ENCODE results near the gene CYP2D6. TPM values are rescaled to one million over a fixed set of nuclear protein-coding genes. Genes with fewer than 3 reads are reported as not detected.

The CYP2D6 gene
- total and polyA plus RNA-seq, 4 donors, result 23.8 to 486 (median 205) TPM

- peaks cover 4 to 24% (median 13%) of the 10 kb centered on the region in 4 donors for H3K4me1 ChIP-seq (ENCODE audit: control insufficient read depth in 4 of 4, insufficient read depth in 4 of 4, low read length in 3 of 4)
- no peak overlapping the region for H3K4me3 ChIP-seq (ENCODE audit: low read depth in 1 of 3, low read length in 3 of 3)
- H3K36me3 ChIP-seq (ENCODE audit: control insufficient read depth in 4 of 4, insufficient read depth in 3 of 4, low read depth in 1 of 4, low read length in 3 of 4), result peaks cover 2 to 30% (median 26%) of the 10 kb centered on the region in 4 donors
- H3K9ac ChIP-seq (ENCODE audit: low read depth in 1 of 2, low read length in 2 of 2), result no peak overlapping the region
- H3K9me3 ChIP-seq (ENCODE audit: control insufficient read depth in 4 of 4, low read length in 3 of 4), result no peaks in the 10 kb centered on the region
- no peak for DNase-seq (ENCODE audit: low spot score)
- 95% methylated on average over 4 of the region's 4 CpGs for WGBS
- H3K27me3 ChIP-seq (ENCODE audit: control insufficient read depth in 4 of 4, insufficient read depth in 4 of 4, low read length in 3 of 4), result no peaks in the 10 kb centered on the region
- no peak for TF ChIP-seq REST (IDR thresholded peaks at IDR 0.05)
- no peak for TF ChIP-seq SP1 (IDR thresholded peaks at IDR 0.05)
- TF ChIP-seq HNF4A (conservative IDR thresholded peaks at IDR 0.05), result no peak
- TF ChIP-seq RAD21 (IDR thresholded peaks at IDR 0.05), result no peak
- no peak for TF ChIP-seq EGR1 (IDR thresholded peaks at IDR 0.05; ENCODE audit: low read depth in 2 of 2)
- no peak for TF ChIP-seq GABPA (IDR thresholded peaks at IDR 0.05 in 1 of 2, conservative IDR thresholded peaks at IDR 0.05 in 1 of 2)
- no peak for TF ChIP-seq ATF3 (IDR thresholded peaks at IDR 0.05)
- TF ChIP-seq FOXA1 (IDR thresholded peaks at IDR 0.05), result no peak
- no peak for TF ChIP-seq MAX (IDR thresholded peaks at IDR 0.05)
- no peak for TF ChIP-seq CTCF (IDR thresholded peaks at IDR 0.05; ENCODE audit: low read depth, low read length, missing input control)
- no peak for TF ChIP-seq YY1 (IDR thresholded peaks at IDR 0.05)
- no peak for TF ChIP-seq JUND (IDR thresholded peaks at IDR 0.05)
- TF ChIP-seq ZBTB33 (IDR thresholded peaks at IDR 0.05), result no peak
- TF ChIP-seq NR2F2 (IDR thresholded peaks at IDR 0.05), result no peak
- TF ChIP-seq TAF1 (conservative IDR thresholded peaks at IDR 0.05), result no peak
- no peak for TF ChIP-seq RXRA (IDR thresholded peaks at IDR 0.05)
- no peak for TF ChIP-seq FOXA2 (IDR thresholded peaks at IDR 0.05)
- no peak for TF ChIP-seq HNF4G (IDR thresholded peaks at IDR 0.05)
- H3K27ac ChIP-seq (ENCODE audit: low read depth in 1 of 2, low read length in 2 of 2), result no peak overlapping the region
Measured at GRCh38 chr22:42083119-42083518, 47.5 kb downstream of the CYP2D6 start.
